ENCODE measurements around the gene CALML6.
"Not testable (repeated sequence)": the region's sequence is repeated elsewhere in the genome, so short reads cannot be mapped to it uniquely, and the experiment has no call there.

The CALML6 gene

DNA sequence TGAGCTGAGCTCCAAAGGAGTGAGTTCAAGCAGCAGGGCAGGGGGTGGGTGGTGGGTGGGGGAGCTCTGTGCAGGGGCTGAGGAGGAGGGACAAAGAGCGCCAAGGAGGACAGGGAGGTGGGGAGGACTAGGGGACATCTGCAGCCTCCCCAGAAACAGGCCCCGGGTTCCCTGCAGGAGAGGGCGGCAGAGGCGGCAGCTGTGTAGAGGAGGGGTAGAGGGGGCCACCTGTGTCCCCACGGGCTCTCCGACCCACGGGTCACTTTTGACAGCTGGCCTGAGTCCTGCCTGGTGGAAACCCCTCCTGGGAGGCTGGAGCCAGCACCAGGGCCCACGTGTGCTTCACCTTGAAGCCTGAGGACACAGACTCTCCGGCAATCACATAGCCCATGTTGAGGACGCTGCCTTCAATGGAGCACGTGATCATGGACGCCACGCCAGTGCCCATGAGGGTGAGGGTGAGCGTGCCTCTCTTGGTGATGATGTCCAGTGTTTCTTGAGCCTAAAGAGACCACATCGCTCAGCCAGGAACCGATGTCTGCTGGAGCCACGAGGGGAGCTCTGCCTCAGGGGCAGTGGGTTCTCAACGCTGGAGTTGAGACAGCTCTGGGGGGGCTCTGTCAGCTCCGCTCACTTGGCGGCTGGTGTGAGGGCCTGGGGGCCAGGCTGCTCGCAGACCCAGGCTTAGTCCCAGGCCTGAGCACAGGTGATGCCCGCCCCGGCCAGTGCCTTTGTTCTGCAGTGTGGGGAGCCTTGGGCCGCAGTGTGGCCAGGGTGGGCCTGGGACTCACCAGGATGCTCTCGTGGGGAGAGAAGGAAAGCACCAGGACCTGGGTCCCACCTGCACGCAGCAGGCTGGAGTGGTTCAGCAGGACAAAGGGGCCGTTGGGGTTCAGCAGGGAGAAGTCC is 10.6 kb downstream of the CALML6 start:
- no peak for DNase-seq (ENCODE audit: low read depth)

DNA sequence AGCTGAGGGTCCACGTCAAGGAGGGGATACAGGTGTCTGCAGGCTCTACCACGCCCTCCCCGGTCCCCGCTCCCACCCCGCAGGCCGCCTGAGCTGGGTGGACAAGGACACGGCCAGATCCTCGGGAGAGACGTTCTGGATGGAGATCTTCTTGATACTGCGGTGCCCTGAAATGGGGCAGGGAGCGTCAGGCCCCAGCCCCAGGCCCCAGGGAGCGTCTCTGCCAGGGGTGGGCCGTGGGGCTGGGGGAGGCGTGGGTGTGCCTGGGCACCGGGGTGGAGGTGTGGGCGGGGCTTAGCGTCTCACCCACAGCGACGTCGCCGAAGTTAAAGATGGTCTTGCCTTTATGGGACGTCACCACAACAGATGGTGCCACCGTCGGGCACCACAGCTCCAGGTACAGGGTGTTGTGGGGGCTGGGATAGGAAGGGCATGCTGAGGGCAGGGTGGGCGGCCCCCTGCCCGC is 11.3 kb downstream of the CALML6 start:
- no peak for DNase-seq (ENCODE audit: low read depth)

DNA sequence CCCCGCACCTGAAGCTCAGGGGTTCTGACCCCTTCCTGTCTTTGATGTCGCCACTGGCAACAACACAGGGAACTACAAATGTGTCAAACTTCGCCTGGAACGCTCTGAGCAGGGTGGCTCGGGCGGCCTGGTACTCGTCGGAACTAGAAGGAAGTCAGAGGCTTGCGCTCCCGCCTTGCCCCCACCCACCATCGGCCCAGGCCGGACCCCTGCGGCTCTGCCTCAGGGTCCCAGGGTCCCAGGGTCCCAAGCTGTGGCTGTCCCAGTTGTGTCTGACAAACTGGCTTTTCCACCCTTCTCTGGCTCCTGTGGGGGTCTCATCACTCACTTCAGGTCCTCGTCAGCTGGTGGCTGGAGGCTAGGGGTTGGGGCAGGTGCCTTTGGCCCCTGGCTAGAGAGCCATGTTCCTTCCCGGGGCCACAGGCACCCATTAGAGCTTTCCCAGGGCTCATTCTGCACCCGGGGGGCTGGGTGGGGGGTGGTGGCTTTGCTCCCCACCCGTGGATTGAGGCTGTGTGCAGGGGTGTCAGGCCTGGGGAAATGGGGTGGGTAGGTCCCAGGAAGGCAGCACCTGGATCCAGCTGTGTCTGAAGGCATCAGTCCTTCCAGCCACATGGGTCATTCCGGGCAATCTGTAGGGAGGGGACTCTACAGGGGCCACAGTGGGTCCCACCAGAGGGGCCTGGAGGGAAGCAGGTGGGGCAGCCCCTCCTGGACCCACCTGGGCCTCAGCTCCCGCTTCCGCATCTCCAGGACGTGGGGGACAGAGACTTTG is 12.0 kb downstream of the CALML6 start:
- no peak for DNase-seq (ENCODE audit: low read depth)

DNA sequence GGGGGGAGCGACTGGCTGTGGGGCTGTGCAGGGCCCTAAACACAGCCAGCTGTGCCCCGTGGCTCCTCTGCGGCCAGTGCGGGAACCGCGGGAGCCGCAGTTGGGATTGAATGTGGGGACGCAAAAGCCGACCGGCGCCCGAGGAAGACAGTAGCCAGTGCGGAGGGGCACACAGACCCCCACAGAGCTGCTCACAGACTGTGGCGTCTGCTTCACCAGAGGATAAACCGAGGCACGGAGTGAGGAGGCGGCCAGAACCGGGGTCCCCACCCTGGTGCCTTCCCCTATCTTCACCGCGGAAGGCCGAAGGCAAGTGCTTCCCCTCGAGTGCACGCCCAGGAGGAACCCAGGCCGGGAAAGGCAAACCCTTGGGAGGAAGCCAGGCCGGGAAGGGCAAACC is 12.7 kb downstream of the CALML6 start:
- DNase-seq (ENCODE audit: low read depth) = no peak

DNA sequence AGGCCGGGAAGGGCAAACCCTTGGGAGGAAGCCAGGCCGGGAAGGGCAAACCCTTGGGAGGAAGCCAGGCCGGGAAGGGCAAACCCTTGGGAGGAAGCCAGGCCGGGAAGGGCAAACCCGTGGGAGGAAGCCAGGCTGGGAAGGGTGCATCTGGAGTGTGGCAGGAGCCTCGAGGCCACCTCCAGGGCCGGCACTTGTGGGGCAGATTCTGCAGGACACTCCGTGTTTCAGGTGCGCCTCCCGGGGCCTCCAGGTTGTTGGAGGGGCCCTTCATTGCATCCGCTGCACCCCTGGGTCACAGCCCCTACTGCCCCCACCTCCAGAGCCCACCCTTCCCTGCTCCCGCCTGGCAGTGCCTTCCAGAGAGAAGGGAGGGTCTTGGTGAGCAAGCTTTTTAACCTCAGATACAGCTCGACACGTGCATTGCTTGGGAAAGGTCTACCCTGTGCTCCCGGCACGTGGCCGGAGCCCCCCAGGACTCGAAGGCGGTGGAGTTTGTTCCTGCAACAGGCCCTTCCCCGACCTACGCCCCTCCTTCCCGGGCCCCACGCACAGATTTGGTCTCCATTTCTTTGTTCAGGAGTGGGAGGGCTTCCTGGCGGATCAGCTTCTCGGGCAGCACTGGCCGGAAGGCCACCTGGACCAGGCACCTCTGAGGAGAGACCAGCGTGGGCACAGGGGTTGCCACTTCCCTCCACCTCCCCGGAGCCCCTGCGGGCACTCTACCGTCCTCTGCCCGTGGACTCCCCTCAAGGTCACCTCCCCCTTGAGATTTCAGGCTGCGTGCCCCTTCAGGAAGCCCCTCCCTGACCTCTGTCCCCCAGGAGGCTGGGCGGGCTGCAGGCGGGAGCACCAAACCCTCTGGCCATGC is 13.4 kb downstream of the CALML6 start:
- no peak for DNase-seq (ENCODE audit: low read depth)

DNA sequence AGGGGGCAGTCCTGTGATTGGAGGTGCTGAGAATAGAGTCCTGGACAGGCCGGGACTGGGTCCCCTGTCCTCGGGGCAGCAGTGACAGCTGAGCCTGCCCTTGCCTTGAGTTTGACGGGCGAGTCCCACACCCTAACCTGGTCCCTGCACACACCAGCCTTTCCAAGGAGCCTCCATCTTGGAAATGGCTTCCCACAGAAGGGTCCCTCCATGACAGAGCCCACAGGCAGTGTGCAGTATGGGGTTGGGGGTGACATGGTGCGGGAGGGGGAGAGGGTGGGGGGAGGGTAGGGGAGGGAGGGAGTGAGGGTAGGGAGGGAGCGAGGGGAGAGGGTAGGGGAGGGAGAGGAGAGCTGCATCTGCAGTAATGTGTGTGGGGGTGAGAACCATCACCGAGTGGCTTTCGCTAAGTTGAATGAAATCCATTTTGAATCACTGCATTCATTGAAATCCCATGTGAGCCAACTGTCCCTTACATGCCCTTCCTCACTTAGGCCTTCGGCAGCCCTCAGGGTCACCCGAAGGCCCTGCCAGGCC is 14.1 kb downstream of the CALML6 start:
- no peak for DNase-seq (ENCODE audit: low read depth)

DNA sequence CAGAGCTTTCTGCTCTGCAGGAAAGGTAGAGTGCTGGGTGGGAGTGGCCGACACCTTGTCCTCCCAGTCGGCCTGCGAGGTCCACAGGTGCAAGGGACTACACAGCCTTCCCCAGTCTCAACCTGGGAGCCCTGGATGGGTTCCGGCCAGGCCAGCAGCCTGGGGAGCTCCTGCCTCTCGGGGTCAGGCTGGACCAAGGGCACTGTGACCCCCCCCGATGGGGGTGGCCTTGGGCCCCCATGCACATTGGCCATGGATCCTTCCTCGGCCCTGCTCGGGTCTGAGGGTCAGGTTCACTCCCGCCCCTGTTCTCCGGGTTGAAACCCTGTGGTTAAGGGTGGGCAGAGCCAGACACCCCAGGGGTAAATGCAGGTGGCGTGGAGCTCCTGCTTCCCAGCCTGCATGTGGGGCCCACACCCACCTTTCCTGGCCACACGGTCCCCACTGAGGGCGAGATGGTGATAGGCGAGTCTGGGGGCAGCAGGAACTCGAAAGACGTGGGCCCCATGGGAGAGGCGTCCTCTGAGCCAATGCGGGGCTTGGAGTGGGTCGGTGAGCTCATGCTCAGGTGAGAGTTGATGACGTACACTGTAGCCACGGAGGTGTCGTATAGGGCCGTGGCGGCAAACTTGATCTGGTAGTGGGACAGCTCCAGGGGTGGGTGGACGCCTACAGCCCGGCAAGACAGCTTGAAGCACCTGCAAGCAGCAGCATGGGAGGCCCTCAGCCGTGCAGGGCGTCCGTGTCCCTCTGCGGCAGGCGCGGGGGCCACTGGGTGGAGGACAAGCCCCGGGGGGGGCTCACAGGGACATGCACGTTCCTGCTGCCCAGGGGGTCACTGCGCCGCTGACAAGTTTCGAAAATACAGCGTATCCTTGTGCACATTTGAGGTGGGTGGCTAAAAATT is 14.8 kb downstream of the CALML6 start:
- no peak for DNase-seq (ENCODE audit: low read depth)

DNA sequence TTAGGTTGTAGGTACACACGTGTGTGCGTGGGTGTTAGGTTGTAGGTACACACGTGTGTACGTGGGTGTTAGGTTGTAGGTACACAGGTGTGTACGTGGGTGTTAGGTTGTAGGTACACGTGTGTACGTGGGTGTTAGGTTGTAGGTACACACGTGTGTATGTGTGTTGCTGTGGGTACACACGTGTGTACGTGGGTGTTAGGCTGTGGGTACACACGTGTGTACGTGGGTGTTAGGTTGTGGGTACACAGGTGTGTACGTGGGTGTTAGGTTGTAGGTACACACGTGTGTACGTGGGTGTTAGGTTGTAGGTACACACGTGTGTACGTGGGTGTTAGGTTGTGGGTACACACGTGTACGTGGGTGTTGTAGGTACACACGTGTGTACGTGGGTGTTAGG is 19.8 kb downstream of the CALML6 start:
- not testable (repeated sequence) for DNase-seq (ENCODE audit: low read depth)

DNA sequence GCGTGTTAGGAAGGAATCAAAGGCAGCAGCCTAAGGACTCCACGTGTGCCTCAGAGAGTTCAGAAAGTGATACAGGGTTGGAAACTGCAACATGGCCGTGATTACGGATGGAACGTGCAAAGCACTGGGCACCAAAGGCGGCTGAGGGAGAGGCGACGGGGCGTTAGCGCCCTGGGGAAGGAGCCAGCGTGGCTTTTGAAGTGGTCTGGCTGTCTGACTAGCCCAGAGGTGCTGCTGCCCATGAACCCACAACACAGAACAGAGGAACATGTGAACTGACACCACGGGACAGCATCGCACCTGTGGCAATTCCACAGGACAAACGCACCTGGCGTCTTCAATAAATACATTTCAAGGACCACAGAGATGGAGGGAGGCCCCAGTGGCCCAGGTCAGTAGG is 22.0 kb downstream of the CALML6 start:
- no peak for DNase-seq (ENCODE audit: low read depth)

DNA sequence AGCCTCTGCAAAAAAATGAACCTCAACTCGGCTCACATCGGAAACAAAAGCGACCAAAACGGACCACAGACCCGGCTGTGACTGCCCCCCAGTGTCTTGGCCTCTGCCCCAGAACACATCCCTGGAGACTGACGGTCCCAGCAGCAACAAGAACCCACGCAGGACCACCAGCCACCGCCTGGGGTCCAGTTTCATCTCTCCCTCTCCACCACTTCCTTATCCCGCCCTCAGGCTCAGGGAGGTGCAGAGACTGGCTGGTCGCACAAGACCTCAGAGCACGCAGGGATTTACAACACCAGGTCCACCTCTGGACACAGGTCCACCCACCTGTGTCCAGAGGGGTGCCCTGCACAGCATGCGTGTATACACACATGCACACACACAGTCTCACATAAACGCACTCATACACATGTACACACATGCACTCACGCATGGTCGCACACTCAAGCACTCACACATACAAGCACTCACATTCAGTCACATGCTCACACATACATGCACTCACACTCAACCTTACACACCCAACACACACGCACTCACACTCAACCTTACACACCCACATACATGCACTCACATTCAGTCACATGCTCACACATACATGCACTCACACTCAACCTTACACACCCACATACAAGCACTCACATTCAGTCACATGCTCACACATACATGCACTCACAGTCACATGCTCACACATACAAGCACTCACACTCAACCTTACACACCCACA is 22.7 kb downstream of the CALML6 start:
- no peak for DNase-seq (ENCODE audit: low read depth)

DNA sequence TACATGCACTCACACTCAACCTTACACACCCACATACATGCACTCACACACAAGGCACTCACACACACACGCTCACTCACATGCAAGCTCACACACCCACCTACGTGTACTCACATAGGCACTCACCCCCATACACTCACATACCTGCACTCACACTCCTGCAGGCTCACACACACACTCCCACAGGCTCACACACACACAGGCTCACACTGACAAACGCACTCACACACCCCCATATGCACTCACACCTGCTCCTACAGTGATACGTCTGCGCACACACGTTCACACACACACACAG is 23.2 kb downstream of the CALML6 start:
- DNase-seq (ENCODE audit: low read depth) = no peak

DNA sequence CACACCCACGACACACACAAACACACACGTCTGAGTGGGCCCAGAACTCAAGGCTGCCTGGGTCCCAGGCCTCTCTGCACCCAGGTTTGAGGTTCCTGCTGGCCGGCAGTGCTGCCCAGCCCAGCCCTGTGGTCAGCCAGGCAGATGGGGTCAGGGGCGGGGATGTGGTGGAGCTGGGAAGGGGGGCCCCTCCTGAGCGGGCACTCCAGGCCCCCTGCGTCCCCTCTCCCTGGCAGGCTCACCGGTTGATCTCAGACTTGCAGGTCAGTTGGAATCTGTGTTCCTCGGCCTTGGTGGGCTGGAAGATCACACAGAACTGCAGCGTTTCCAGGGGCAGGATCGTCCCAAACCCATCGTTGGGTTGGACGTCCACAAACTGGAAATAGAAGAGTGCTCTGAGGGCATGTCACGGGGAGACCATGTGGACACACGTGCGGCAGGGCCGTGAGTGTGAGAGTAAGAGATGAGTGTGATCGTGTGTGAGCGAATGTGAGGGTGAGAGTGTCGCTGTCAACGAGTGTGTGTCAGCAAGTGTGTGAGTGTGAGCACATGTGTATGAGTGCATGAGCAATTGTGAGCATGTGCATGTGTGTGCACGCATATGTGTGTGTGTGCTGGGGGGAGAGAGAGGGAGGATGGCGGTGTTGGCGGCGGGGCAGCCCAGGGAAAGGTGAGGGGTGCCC is 23.7 kb downstream of the CALML6 start:
- no peak for DNase-seq (ENCODE audit: low read depth)

DNA sequence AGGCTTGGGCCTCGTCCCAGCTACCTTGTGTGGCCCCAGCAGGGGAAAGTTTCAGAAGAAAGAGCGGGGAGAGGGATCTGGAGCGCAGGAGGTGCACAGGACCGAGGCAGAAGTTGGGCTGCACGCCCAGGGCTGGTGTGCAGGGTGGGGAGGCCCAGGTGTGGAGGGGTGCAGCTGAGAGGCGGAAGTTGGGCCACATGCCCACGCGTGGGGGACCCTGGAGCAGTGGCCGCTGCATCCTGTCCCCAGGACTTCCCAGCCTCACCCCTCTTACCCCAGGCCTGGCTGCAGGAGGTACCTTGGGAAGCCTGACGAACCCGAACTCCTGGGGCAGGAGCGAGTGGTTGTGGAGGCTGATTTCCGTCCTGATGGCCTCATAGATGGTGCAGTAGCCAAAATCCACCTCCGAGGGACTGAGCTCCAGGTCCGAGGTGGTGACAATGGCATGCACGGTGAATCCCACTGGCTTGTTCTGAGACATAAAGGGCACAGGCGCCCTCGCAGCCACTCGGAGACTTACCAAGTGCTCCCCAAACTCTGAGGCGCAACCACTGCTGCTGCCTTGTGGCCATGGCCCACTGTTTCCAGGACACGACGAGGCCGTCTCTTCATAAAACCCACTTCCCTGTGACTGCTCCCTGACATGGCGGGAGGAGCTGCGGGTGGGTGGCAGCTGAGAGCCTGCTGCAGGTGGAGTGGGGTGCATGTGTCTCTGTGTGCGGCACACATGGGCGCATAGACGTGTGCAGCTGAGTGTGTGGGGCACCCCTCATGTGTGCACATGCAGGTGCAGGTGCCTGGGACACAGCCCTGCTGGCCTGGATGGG is 24.4 kb downstream of the CALML6 start:
- no peak for DNase-seq (ENCODE audit: low read depth)

DNA sequence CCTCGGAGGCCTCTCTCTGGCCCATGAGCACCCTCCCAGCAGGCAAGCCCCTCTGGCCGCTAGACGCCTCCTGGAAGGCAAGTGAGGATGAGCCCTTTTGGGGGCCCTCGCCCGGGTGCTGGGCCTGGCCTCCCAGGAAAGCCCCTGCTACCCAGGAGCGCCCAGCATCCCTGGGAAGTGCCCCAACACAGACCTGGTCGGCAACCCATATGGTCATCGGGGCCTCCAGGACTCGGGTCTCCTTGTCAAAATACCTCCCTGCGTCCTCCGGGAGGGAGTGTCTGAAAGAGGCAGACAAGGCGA is 25.0 kb downstream of the CALML6 start:
- DNase-seq (ENCODE audit: low read depth) = no peak

DNA sequence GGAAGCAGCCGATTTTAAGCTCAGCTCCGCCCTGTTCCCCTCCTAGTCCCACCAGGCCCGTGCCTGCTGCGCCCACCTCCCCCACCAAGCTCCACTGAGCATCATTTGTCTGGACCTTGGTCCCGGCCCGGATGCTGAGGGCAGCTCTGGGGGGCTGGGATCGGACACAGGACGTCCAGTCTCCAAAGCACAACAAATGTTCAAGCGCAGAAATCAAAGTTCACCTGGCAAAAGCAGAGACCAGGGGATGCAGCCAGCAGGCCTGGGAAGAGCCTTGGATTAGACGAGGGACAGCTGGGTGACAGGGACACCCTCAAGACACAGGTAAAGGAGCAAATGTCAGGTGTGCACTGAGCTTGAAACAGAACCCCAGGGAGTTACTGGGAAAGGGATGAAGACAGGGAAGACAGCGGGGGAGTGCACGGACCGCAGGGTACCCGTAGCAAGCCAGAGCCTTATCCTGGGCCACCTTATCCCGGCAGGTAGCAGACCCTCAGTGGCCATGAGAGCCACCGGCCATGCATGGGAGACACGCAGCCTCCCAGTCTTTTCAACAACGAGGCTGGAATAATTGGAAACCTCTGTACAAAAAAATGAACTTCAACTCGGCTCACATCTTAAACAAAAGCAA is 26.3 kb downstream of the CALML6 start:
- no peak for DNase-seq (ENCODE audit: low read depth)

DNA sequence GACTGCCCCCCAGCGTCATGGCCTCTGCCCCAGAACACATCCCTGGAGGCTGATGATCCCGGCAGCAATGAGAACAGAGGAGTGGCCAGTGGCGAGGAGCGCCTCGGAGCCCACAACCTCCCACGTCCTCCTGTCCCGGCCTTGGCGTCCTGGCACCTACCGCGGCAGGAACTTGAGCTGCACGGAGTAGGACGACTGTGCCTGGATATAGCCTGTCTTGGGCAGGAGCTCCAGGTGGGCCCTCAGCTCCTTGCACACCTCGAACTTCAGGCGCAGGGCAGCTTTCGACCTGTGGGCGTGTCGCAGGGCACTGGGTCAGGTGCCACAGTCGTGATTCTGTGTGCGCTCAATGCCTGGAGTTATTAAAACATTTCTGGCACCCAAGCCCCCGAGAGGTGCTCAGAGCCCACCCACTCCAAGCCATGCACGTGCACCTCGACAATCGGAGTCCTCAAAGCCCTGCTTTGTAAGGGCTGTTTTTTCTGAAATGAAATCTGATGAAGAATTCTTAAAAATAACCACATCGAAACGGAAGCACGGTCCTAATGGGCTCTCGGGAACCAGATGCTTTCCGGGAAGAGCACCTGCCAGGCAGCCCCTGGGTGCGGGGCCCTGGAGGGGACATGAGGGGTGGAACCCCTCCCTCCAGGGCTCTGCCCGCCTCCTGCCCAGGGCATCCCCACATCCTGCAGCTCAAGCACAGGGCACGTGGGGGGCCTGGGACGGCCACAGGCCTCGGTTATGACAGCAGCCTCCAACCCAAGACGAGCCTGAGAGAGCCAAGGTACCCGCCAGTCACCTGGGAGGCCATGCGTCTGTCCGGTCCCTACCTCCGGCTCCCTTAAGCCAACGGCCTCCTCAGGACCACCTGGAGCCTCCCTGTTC is 27.1 kb downstream of the CALML6 start:
- DNase-seq (ENCODE audit: low read depth) = no peak

All from stimulated activated CD8-positive, alpha-beta memory T cell treated with anti-CD3 and anti-CD28 coated beads, Interleukin-15, amount 100 ng/mL, for 24 hours (primary cell).